ENCODE measurements around the gene PROSER1.

GRCh38 chr13:39013462-39013861, 24.4 kb downstream of the PROSER1 start:
- TF ChIP-seq CTCF (IDR thresholded peaks at IDR 0.05), result no peak
- no peak for TF ChIP-seq POLR2A (IDR thresholded peaks at IDR 0.05)

Measured in vagina (tissue), 2 donors.